ENCODE results near the gene OSR1. TPM values are rescaled to one million over a fixed set of nuclear protein-coding genes. Genes with fewer than 3 reads are reported as not detected.

OSR1 gene
- total and polyA plus RNA-seq, 9 of the 15 experiments (the other 6 are each of a cell fraction or from before 2014, with no cell fraction given): not detected

DNA sequence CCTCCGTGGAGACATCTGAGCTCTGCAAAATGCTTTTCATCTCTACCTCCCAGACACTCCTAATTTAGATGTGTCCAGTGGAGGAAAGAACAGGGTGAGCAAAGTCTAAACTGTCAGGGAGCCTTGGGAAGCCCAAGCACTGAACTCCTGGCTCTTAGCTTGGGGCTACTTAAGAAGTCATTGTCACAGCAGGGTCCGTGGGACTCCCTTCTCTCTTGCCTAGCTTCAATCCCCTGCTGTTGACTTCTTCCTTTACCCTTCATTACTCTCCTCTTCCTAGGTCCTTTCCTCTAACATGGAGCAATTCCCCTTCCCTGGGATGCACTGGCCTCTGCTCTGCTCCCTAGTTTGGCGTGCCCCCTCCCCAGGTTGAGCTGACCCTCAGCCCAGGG is 3.4 kb downstream of the OSR1 start:
- intact Hi-C loops (cut with micrococcal nuclease): no loop called here

More for the DNA sequence above, 3.4 kb downstream of the OSR1 start:
- ChIA-PET POLR2A (no interaction called here), CTCF (ENCODE audit: low intra/inter-chr PET ratio) (no interaction called here)
- Histone ChIP-seq H3K9ac (ENCODE audit: insufficient read depth in 1 of 2, low read depth in 2 of 2, low read length in 2 of 2) (no peak overlapping the region), H3K4me3 (no peak overlapping the region), H2AFZ (ENCODE audit: low read depth, low read length) (no peak overlapping the region), H3K79me2 (ENCODE audit: control insufficient read depth, insufficient read depth, low read length) (no peaks in the 10 kb centered on the region), H4K20me1 (replicated peaks; ENCODE audit: control insufficient read depth, insufficient read depth, low read length) (0 out of 2 replicates have a peak, but pooled peaks cover 4% of the 10 kb centered on the region), H3K9me1 (ENCODE audit: control insufficient read depth, insufficient read depth, low read length) (no peaks in the 10 kb centered on the region), H3K36me3 (ENCODE audit: control insufficient read depth, insufficient read depth, low read length) (no peaks in the 10 kb centered on the region), H3K4me2 (ENCODE audit: insufficient read depth, low read length) (no peak overlapping the region), H3K4me1 (replicated peaks in 1 of 2; ENCODE audit: control insufficient read depth in 2 of 2, insufficient read depth in 2 of 2, low read length in 2 of 2) (peaks cover 0 to 17% of the 10 kb centered on the region in 2 experiments; a peak in 2 of 5 replicates), H3K27me3 (ENCODE audit: control insufficient read depth in 2 of 2, insufficient read depth in 2 of 2, low read length in 2 of 2) (peaks cover 64 to 95% of the 10 kb centered on the region in 2 experiments; a peak in 4 of 5 replicates), H3K9me3 (replicated peaks; ENCODE audit: control insufficient read depth, insufficient read depth, low read depth, low read length) (no peaks in the 10 kb centered on the region), H3K27ac (ENCODE audit: extremely low read depth, low read depth, low read length) (no peak overlapping the region)
- 3% methylated on average over 3 of the region's 3 CpGs for WGBS (ENCODE audit: insufficient coverage, low coverage, missing lambda C conversion rate)
- DNase-seq (ENCODE audit: extremely low read depth in 1 of 4, low spot score in 3 of 4): no peak
- no peak for FAIRE-seq
- ATAC-seq: no peak
- no peak for TF ChIP-seq KHSRP (IDR thresholded peaks at IDR 0.05)
- no peak for TF ChIP-seq PHF8 (IDR thresholded peaks at IDR 0.05; ENCODE audit: borderline replicate concordance, low read length)
- TF ChIP-seq, protein P1, sequence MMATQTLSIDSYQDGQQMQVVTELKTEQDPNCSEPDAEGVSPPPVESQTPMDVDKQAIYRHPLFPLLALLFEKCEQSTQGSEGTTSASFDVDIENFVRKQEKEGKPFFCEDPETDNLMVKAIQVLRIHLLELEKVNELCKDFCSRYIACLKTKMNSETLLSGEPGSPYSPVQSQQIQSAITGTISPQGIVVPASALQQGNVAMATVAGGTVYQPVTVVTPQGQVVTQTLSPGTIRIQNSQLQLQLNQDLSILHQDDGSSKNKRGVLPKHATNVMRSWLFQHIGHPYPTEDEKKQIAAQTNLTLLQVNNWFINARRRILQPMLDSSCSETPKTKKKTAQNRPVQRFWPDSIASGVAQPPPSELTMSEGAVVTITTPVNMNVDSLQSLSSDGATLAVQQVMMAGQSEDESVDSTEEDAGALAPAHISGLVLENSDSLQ (IDR thresholded peaks at IDR 0.05): no peak
- TF ChIP-seq, protein P2, sequence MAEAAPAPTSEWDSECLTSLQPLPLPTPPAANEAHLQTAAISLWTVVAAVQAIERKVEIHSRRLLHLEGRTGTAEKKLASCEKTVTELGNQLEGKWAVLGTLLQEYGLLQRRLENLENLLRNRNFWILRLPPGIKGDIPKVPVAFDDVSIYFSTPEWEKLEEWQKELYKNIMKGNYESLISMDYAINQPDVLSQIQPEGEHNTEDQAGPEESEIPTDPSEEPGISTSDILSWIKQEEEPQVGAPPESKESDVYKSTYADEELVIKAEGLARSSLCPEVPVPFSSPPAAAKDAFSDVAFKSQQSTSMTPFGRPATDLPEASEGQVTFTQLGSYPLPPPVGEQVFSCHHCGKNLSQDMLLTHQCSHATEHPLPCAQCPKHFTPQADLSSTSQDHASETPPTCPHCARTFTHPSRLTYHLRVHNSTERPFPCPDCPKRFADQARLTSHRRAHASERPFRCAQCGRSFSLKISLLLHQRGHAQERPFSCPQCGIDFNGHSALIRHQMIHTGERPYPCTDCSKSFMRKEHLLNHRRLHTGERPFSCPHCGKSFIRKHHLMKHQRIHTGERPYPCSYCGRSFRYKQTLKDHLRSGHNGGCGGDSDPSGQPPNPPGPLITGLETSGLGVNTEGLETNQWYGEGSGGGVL (CRISPR knock-in tag; IDR thresholded peaks at IDR 0.05): no peak
- no peak for TF ChIP-seq TCFL5 (CRISPR knock-in tag; conservative IDR thresholded peaks at IDR 0.05)
- no peak for TF ChIP-seq CBFA2T3 (IDR thresholded peaks at IDR 0.05)
- TF ChIP-seq ATF1 (CRISPR knock-in tag; IDR thresholded peaks at IDR 0.05): no peak
- no peak for TF ChIP-seq ATF1 (tag; IDR thresholded peaks at IDR 0.05)
- TF ChIP-seq MED1 (CRISPR knock-in tag; IDR thresholded peaks at IDR 0.05; ENCODE audit: borderline replicate concordance): no peak
- TF ChIP-seq TBP (optimal IDR thresholded peaks at IDR 0.05; ENCODE audit: low read depth, low read length): no peak
- BruUV-seq (replicated peaks): no TSS peak
- in situ Hi-C loops (cut with MboI): loop anchor here (10.0 to 25.0 kb wide), 2 partner anchors 510 to 918 kb away; no protein-coding TSS in a partner anchor
